GM23248 (cell line): ENCODE results near the gene NCKAP1. TPM values are rescaled to one million over a fixed set of nuclear protein-coding genes. Genes with fewer than 3 reads are reported as not detected.

Experiments
- DNase-seq: peaks from one replicate; pipeline ENCODE4 v3.0.0-alpha.2; 2015
- H2AFZ ChIP-seq: fragments of 200-600 bp; sonication (generic); 2 replicates; pipeline ENCODE4 v1.6.1; 2016; ENCODE audit warnings: antibody characterized with exemption
- H3F3A ChIP-seq: fragments of 200-600 bp; sonication (generic); 2 replicates; pipeline ENCODE4 v1.6.1; 2016; ENCODE audit warnings: mild to moderate bottlenecking, antibody characterized with exemption, mixed run types; ENCODE audit not compliant: insufficient read depth
- H3K27ac ChIP-seq: fragments of 200-600 bp; sonication (generic); 2 replicates; pipeline ENCODE4 v1.5.1; 2016; ENCODE audit warnings: mild to moderate bottlenecking
- H3K27me3 ChIP-seq: fragments of 200-600 bp; sonication (generic); replicated peaks from 2 replicates; pipeline ENCODE4 v1.6.1; 2016; ENCODE audit warnings: mild to moderate bottlenecking; ENCODE audit not compliant: insufficient read depth
- H3K36me3 ChIP-seq: fragments of 200-600 bp; sonication (generic); 2 replicates; pipeline ENCODE4 v1.6.1; 2016; ENCODE audit warnings: low read depth, mild to moderate bottlenecking
- H3K4me1 ChIP-seq: fragments of 200-600 bp; sonication (generic); 2 replicates; pipeline ENCODE4 v1.6.1; 2016; ENCODE audit warnings: mild to moderate bottlenecking; ENCODE audit not compliant: insufficient read depth
- H3K4me2 ChIP-seq: fragments of 200-600 bp; sonication (generic); one replicate; pipeline ENCODE4 v1.6.1; 2016; ENCODE audit warnings: mild to moderate bottlenecking; ENCODE audit not compliant: unreplicated experiment
- H3K4me3 ChIP-seq: fragments of 200-600 bp; sonication (generic); 2 replicates; pipeline ENCODE4 v1.5.1; 2016; ENCODE audit warnings: mild to moderate bottlenecking
- H3K79me2 ChIP-seq: fragments of 200-600 bp; sonication (generic); 2 replicates; pipeline ENCODE4 v1.6.1; 2016; ENCODE audit warnings: mild to moderate bottlenecking; ENCODE audit not compliant: insufficient read depth
- H3K9ac ChIP-seq: fragments of 200-600 bp; sonication (generic); 2 replicates; pipeline ENCODE4 v1.6.1; 2016; ENCODE audit warnings: mild to moderate bottlenecking
- H3K9me2 ChIP-seq: fragments of 200-600 bp; sonication (generic); 2 replicates; pipeline ENCODE4 v1.6.1; 2016; ENCODE audit warnings: mixed run types, mild to moderate bottlenecking, moderate library complexity; ENCODE audit not compliant: insufficient read depth
- H3K9me3 ChIP-seq: fragments of 200-600 bp; sonication (generic); one replicate; pipeline ENCODE4 v1.6.1; 2017; ENCODE audit warnings: low read depth
- H4K20me1 ChIP-seq: fragments of 200-600 bp; sonication (generic); 2 replicates; pipeline ENCODE4 v1.6.0; 2016; ENCODE audit not compliant: insufficient read depth
- EZH2 ChIP-seq: fragments of 200-600 bp; sonication (generic); IDR thresholded peaks from 2 replicates; pipeline ENCODE4 v1.6.1; 2018; ENCODE audit warnings: antibody characterized with exemption, mild to moderate bottlenecking; ENCODE audit not compliant: insufficient read depth, poor library complexity, severe bottlenecking
- EZH2phosphoT487 ChIP-seq: fragments of 200-600 bp; sonication (generic); IDR thresholded peaks from 2 replicates; pipeline ENCODE4 v1.6.1; 2018; ENCODE audit warnings: antibody characterized with exemption, moderate library complexity, mild to moderate bottlenecking, low read depth; ENCODE audit not compliant: insufficient read depth
- WGBS, 2 experiments: methylation state at CpG; one replicate each; pipeline ENCODE4 v1.1.6; 2015 to 2017; ENCODE audit warnings: low lambda C conversion rate in 2 of 2, low coverage in 1 of 2; ENCODE audit errors: missing lambda C conversion rate in 2 of 2; 5-methylcytosine and 5-hydroxymethylcytosine counted together
- in situ Hi-C: fragments of 300-500 bp; cut with MboI; formaldehyde crosslinking; loops from 2 replicates; pipeline ENCODE4 v1.15.0; 2020
- polyA plus RNA-seq: library from polyadenylated mRNA; unstranded; fragments of >200 nt; fragmentation: Nextera tagmentation; extraction: Ambion mirVana; gene quantifications from 2 replicates; pipeline ENCODE4 v1.2.1, GENCODE V29; 2016
- total RNA-seq: library from RNA; depleted of rRNA; stranded (reverse); fragments of >200 nt; shearing (Covaris generic); gene quantifications from 2 replicates; pipeline ENCODE4 v1.2.3, GENCODE V29; 2014

NCKAP1 gene
- total and polyA plus RNA-seq, 2 experiments from 2014 or later = 58.9 to 201 TPM

- WGBS, 2 experiments = 2% methylated on average over 20 of the region's 20 CpGs
- H3K9ac ChIP-seq = peak within 1 kb of the TSS; percentile 77
- H3F3A ChIP-seq = peaks cover 10% of the 10 kb centered on the region; the same call in 1 of the 2 replicates
- peak within 1 kb of the TSS; percentile 99 for H3K4me2 ChIP-seq
- H3K27ac ChIP-seq = peak within 1 kb of the TSS; percentile 32
- in situ Hi-C loops = no loop called here
- peak; percentile 84 for DNase-seq
- no peaks in the 10 kb centered on the region for H3K36me3 ChIP-seq
- H2AFZ ChIP-seq = peak within 1 kb of the TSS; percentile 100
- H3K4me3 ChIP-seq = peak within 1 kb of the TSS; percentile 90
- no peaks in the 10 kb centered on the region for H3K9me3 ChIP-seq
- H3K9me2 ChIP-seq = no peaks in the 10 kb centered on the region
- peaks cover 9% of the 10 kb centered on the region for H3K4me1 ChIP-seq
- H4K20me1 ChIP-seq = no peaks in the 10 kb centered on the region
- no peaks in the 10 kb centered on the region for H3K79me2 ChIP-seq
- TF ChIP-seq EZH2phosphoT487 (no peak), EZH2 (no peak)
- H3K27me3 ChIP-seq = 0 out of 2 replicates have a peak, but pooled peaks cover 6% of the 10 kb centered on the region
Observed at GRCh38 chr2:183078464-183079138, 40.3 kb upstream of the NCKAP1 start, which contains the start of gene DUSP19. TSS of gene DUSP19 (plus strand) at chr2:183078747. CDS start at chr2:183078934, 187 bp downstream.

- Histone ChIP-seq H3K9me3 (no peaks in the 10 kb centered on the region), H3K27ac (no peak overlapping the region), H3F3A (peaks cover 10% of the 10 kb centered on the region; the same call in 1 of the 2 replicates), H3K4me2 (peak overlapping the region; percentile 99), H3K9ac (peak overlapping the region; percentile 77), H4K20me1 (no peaks in the 10 kb centered on the region), H3K79me2 (no peaks in the 10 kb centered on the region), H3K4me1 (peaks cover 9% of the 10 kb centered on the region), H3K27me3 (0 out of 2 replicates have a peak, but pooled peaks cover 6% of the 10 kb centered on the region), H3K9me2 (no peaks in the 10 kb centered on the region), H2AFZ (peak overlapping the region; percentile 100), H3K4me3 (peak overlapping the region; percentile 90), H3K36me3 (no peaks in the 10 kb centered on the region)
- no peak for TF ChIP-seq EZH2phosphoT487
- WGBS, 2 experiments = 7 to 8% methylated on average over 8 of the region's 8 CpGs
- in situ Hi-C loops = no loop called here
- DNase-seq = no peak
Observed at GRCh38 chr2:183078163-183078463, 39.9 kb upstream of the NCKAP1 start.

DNA sequence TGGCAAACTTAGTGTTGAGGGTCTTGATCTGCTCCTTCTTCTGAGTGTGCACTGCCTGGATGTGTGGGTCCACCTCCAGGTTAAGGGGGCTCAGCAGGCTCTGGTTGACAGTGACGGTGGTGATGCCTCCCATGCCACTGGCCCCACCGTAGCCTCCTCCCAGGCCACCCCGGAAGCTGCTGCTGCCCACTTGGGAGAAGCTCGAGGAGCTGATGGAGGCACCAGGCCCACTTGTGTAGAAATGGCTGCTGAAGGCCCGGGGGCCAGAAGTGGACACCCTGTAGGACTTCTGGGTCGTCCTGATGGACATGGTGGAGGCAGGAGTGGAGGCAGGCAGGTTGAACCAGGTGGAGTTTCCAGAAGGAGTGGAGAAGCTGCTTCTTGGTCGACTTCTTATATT lies 33.9 kb upstream of the NCKAP1 start:
- 42 to 47% methylated on average over 6 to 7 of the region's 7 CpGs for WGBS, 2 experiments
- Histone ChIP-seq H3K79me2 (no peaks in the 10 kb centered on the region), H3K4me3 (no peak overlapping the region), H3K9ac (no peak overlapping the region), H3K27ac (no peak overlapping the region), H3F3A (no peaks in the 10 kb centered on the region), H2AFZ (no peak overlapping the region), H3K4me2 (no peak overlapping the region), H3K9me2 (no peaks in the 10 kb centered on the region), H3K9me3 (no peaks in the 10 kb centered on the region), H3K27me3 (0 out of 2 replicates have a peak, but pooled peaks cover 6% of the 10 kb centered on the region), H4K20me1 (no peaks in the 10 kb centered on the region), H3K36me3 (no peaks in the 10 kb centered on the region), H3K4me1 (no peaks in the 10 kb centered on the region)
- in situ Hi-C loops = no loop called here
- TF ChIP-seq EZH2 = no peak
- no peak for TF ChIP-seq EZH2phosphoT487
- no peak for DNase-seq

- WGBS, 2 experiments = 72 to 75% methylated on average over 31 to 34 of the region's 34 CpGs
- H3K4me3 ChIP-seq = no peak overlapping the region
- peak; percentile 48 for DNase-seq
Observed at GRCh38 chr2:183070942-183071844, 32.9 kb upstream of the NCKAP1 start.

More at GRCh38 chr2:183070942-183071844, 32.9 kb upstream of the NCKAP1 start:
- H3K27ac ChIP-seq = no peak overlapping the region
- H3K4me2 ChIP-seq = no peak overlapping the region
- H3K9ac ChIP-seq = no peak overlapping the region
- no peak for TF ChIP-seq EZH2phosphoT487
- no peak for TF ChIP-seq EZH2
- no peaks in the 10 kb centered on the region for H3K9me2 ChIP-seq
- H4K20me1 ChIP-seq = no peaks in the 10 kb centered on the region
- H3K4me1 ChIP-seq = no peaks in the 10 kb centered on the region
- H3K79me2 ChIP-seq = no peaks in the 10 kb centered on the region
- H3F3A ChIP-seq = no peaks in the 10 kb centered on the region
- H3K36me3 ChIP-seq = no peaks in the 10 kb centered on the region
- in situ Hi-C loops = no loop called here
- H3K9me3 ChIP-seq = no peaks in the 10 kb centered on the region
- 0 out of 2 replicates have a peak, but pooled peaks cover 6% of the 10 kb centered on the region for H3K27me3 ChIP-seq
- no peak overlapping the region for H2AFZ ChIP-seq
